ENCODE data around the gene PLEKHA8. TPM values are rescaled to one million over a fixed set of nuclear protein-coding genes. Genes with fewer than 3 reads are reported as not detected.

PLEKHA8 gene
- total RNA-seq, 2 experiments from 2014 or later: 11.0 to 31.7 TPM

- peak within 1 kb of the TSS; percentile 74 for H3K4me3 ChIP-seq (ENCODE audit: low read depth, low read length, poor library complexity, severe bottlenecking)
- TF ChIP-seq EZH2phosphoT487 (IDR thresholded peaks at IDR 0.05; ENCODE audit: borderline replicate concordance, low read depth, low read length): no peak
- no peak for TF ChIP-seq CTCF (conservative IDR thresholded peaks at IDR 0.05; ENCODE audit: low read length)
Observed at GRCh38 chr7:30134611-30135300, 106.5 kb downstream of the PLEKHA8 start, which contains the start of gene MTURN. TSS of gene MTURN (plus strand) at chr7:30134986. CDS start at chr7:30135137, 151 bp downstream.

DNA sequence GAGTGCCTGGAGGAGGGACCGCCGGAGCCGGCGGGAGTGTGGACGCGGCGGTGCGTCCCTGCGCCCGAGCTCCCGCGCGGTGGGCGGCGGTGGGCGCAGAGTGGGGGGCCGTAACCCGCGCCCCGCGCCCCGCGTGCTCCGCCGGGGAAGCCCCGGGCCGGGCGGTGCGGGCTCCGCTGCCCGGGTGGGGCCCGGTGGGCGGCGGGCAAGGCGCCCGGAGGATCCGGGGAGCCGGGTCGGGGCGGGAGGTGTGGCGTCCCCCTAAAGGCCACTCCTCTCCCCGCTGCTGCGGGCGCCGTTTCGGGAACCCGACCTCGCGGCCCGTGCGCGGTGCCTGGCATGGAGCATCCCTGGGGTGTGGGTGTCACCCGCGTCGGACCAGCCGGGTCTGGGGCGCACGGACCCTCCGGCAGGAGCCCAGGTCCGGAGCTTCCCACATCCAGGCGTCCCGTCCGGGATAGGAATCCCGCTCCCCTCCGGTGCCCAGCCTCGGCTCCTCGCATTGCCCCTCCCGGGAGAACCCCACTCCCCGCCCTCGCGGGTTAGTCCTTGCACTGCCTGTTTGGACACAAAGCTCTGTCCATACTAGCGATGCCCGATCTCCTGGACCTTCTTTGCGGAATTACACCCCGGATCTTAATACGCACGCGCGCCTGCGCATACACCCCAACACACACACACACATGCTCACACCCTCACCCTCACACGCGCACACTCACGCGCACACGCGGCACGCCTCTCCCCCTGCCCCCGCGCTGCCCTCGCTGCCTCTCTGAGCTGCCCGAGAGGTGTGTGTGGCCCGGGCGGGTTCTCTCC is 107.3 kb downstream of the PLEKHA8 start:
- DNase-seq (ENCODE audit: low spot score): peak; percentile 16
- CTCF ChIA-PET (ENCODE audit: unreplicated experiment): interaction anchor here (1.6 kb wide), 1 partner anchor 28 kb away, joined by 4 read pairs; no protein-coding TSS in a partner anchor

More at GRCh38 chr7:30134611-30135300, 106.5 kb downstream of the PLEKHA8 start, which contains the start of gene MTURN:
- no TSS peak for BruUV-seq (replicated peaks)
- Histone ChIP-seq H3K4me1 (ENCODE audit: insufficient read depth, low read length, poor library complexity, severe bottlenecking) (peaks cover 9% of the 10 kb centered on the region), H4K20me1 (ENCODE audit: insufficient read depth, low read length) (no peaks in the 10 kb centered on the region), H3K27ac (ENCODE audit: low read depth, low read length, poor library complexity, severe bottlenecking) (no peak within 1 kb of the TSS), H3K79me2 (ENCODE audit: insufficient read depth, low read depth, low read length) (no peaks in the 10 kb centered on the region), H2AFZ (ENCODE audit: low read length) (peak within 1 kb of the TSS; percentile 74), H3K36me3 (ENCODE audit: insufficient read depth, low read length) (no peaks in the 10 kb centered on the region), H3K4me2 (ENCODE audit: low read length) (peak within 1 kb of the TSS; percentile 88), H3K9me3 (ENCODE audit: low read length) (no peaks in the 10 kb centered on the region), H3K9me2 (ENCODE audit: insufficient read depth, low read length) (no peaks in the 10 kb centered on the region)
- ChIA-PET CTCF (ENCODE audit: unreplicated experiment) (interaction anchor here (1.6 kb wide), 1 partner anchor 29 kb away, joined by 4 read pairs; no protein-coding TSS in a partner anchor), POLR2A (interaction anchor here (1.0 to 1.4 kb wide), 2 partner anchors 11 to 15 kb away, joined by 5 to 9 read pairs; no protein-coding TSS in a partner anchor)
- DNase-seq (ENCODE audit: low spot score): peak; percentile 73
- intact Hi-C loops (cut with micrococcal nuclease; ENCODE audit: unreplicated experiment): no loop called here

More for the DNA sequence above, 107.3 kb downstream of the PLEKHA8 start:
- Histone ChIP-seq H3K4me1 (ENCODE audit: insufficient read depth, low read length, poor library complexity, severe bottlenecking) (peaks cover 9% of the 10 kb centered on the region), H3K4me3 (ENCODE audit: low read depth, low read length, poor library complexity, severe bottlenecking) (peak overlapping the region; percentile 74), H3K36me3 (ENCODE audit: insufficient read depth, low read length) (no peaks in the 10 kb centered on the region), H3K9me3 (ENCODE audit: low read length) (no peaks in the 10 kb centered on the region), H3K9me2 (ENCODE audit: insufficient read depth, low read length) (no peaks in the 10 kb centered on the region), H2AFZ (ENCODE audit: low read length) (peak overlapping the region; percentile 74), H3K79me2 (ENCODE audit: insufficient read depth, low read depth, low read length) (no peaks in the 10 kb centered on the region), H3K27ac (ENCODE audit: low read depth, low read length, poor library complexity, severe bottlenecking) (no peak overlapping the region), H4K20me1 (ENCODE audit: insufficient read depth, low read length) (no peaks in the 10 kb centered on the region), H3K4me2 (ENCODE audit: low read length) (peak overlapping the region; percentile 88)
- intact Hi-C loops (cut with micrococcal nuclease; ENCODE audit: unreplicated experiment): no loop called here
- no TSS peak for BruUV-seq (replicated peaks)
- POLR2A ChIA-PET: no interaction called here
- TF ChIP-seq EZH2phosphoT487 (IDR thresholded peaks at IDR 0.05; ENCODE audit: borderline replicate concordance, low read depth, low read length) (no peak), CTCF (conservative IDR thresholded peaks at IDR 0.05; ENCODE audit: low read length) (no peak)
